GM12891 (cell line): ENCODE results near the gene WFIKKN2.

Experiments
- POLR2A ChIP-seq: IDR thresholded peaks from 2 replicates; pipeline ENCODE4 v1.6.1; 2011; ENCODE audit warnings: low read depth, low read length, control low read depth
- POLR2AphosphoS5 ChIP-seq: IDR thresholded peaks from 2 replicates; pipeline ENCODE4 v1.6.1; 2011; ENCODE audit warnings: low read depth, low read length, control low read depth

DNA sequence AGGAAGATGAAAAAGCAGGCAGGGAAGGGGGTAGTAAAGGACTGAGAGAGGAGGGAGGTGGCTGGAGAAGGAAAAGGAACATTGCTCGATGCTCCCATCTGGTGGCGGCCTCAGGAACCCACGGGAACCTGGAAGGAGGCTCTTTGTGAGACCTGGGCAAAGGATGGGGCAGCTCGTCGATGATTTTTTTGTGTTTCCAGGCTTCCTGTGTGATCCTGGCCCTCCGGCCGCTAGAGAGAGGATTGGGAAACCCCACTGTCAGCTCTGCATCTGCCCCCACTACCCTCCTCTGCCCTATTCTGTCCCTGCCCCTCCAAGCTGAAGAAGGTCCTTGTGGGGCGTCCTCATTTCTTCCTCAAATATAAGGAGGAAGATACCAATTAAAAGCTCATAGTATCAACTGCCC, 6.6 kb downstream of the WFIKKN2 start:
- TF ChIP-seq POLR2A: no peak
- TF ChIP-seq POLR2AphosphoS5: no peak
